GM12878 (cell line): ENCODE measurements around the gene OR4C45. TPM values are rescaled to one million over a fixed set of nuclear protein-coding genes. Genes with fewer than 3 reads are reported as not detected.

ENCODE experiments used
- ATAC-seq: fragments of 200-7000 bp; cut with Tn5 transposase; 3 replicates; pipeline ENCODE4 v1.9.1; 2020; ENCODE audit warnings: mild to moderate bottlenecking, moderate library complexity
- BruUV-seq: library from RNA; stranded (reverse); fragments of 400-500 nt; replicated peaks from 2 replicates; lab custom pipeline; 2021; lab: Mats Ljungman, UMichigan
- CTCF ChIA-PET: fragments of 300-600 bp; sonication (Branson Sonifier 250); formaldehyde crosslinking; extraction: SDS; loops from one replicate; lab custom pipeline; 2021; ENCODE audit warnings: inconsistent platforms; lab: Yijun Ruan, JAX
- POLR2A ChIA-PET: fragments of 350-600 bp; formaldehyde crosslinking; extraction: SDS; loops from one replicate; lab custom pipeline; 2021; ENCODE audit warnings: inconsistent platforms; lab: Charles Lee
- RAD21 ChIA-PET: fragments of 300-600 bp; sonication (Branson Sonifier 250); formaldehyde crosslinking; loops from one replicate; lab custom pipeline; 2023; ENCODE audit warnings: antibody characterized with exemption; ENCODE audit not compliant: unreplicated experiment; lab: Charles Lee
- SMC1A ChIA-PET: fragments of 300-600 bp; sonication (Branson Sonifier 250); formaldehyde crosslinking; loops from one replicate; lab custom pipeline; 2023; ENCODE audit not compliant: unreplicated experiment, uncharacterized antibody; lab: Charles Lee
- DNase-seq: peaks from one replicate; pipeline ENCODE4 v3.0.0-alpha.2; 2011; ENCODE audit warnings: low read depth, low spot score
- FAIRE-seq: peaks from 3 replicates; lab custom pipeline; 2011; peaks lifted over from hg19 to GRCh38; lab: Jason Lieb, UNC
- H2AFZ ChIP-seq: 2 replicates; pipeline ENCODE4 v1.6.0; 2011; ENCODE audit warnings: low read depth, low read length, control low read depth; ENCODE audit not compliant: control insufficient read depth
- H3K27ac ChIP-seq: 2 replicates; pipeline ENCODE4 v1.5.1; 2011; ENCODE audit warnings: control low read depth; ENCODE audit not compliant: control insufficient read depth, insufficient read depth
- H3K27me3 ChIP-seq, 2 experiments: replicated peaks in 1 of 2; 2 replicates each; pipeline versions ENCODE4 v1.6.0 to v1.6.1; 2011; ENCODE audit warnings: low read length in 1 of 2; ENCODE audit not compliant: control insufficient read depth in 2 of 2, insufficient read depth in 2 of 2
- H3K36me3 ChIP-seq, 2 experiments: 2 replicates each; pipeline ENCODE4 v1.5.1; 2011; ENCODE audit warnings: low read length in 1 of 2; ENCODE audit not compliant: control insufficient read depth in 2 of 2, insufficient read depth in 2 of 2
- H3K4me1 ChIP-seq: 2 replicates; pipeline ENCODE4 v1.6.1; 2011; ENCODE audit warnings: mild to moderate bottlenecking, low read length, moderate library complexity, mixed read lengths; ENCODE audit not compliant: control insufficient read depth, insufficient read depth
- H3K4me2 ChIP-seq: 2 replicates; pipeline ENCODE4 v1.6.0; 2011; ENCODE audit warnings: control low read depth; ENCODE audit not compliant: control insufficient read depth, insufficient read depth
- H3K4me3 ChIP-seq: fragments of 200-600 bp; sonication (generic); 2 replicates; pipeline ENCODE4 v1.5.1; 2016
- H3K79me2 ChIP-seq: 2 replicates; pipeline ENCODE4 v1.6.0; 2011; ENCODE audit warnings: low read length; ENCODE audit not compliant: control insufficient read depth, insufficient read depth
- H3K9ac ChIP-seq: 2 replicates; pipeline ENCODE4 v1.8.0; 2011; ENCODE audit warnings: low read length, control low read depth, mixed read lengths; ENCODE audit not compliant: control insufficient read depth, insufficient read depth
- H3K9me3 ChIP-seq: replicated peaks from 3 replicates; pipeline ENCODE4 v1.5.1; 2011; ENCODE audit warnings: mild to moderate bottlenecking, low read length; ENCODE audit not compliant: control insufficient read depth, insufficient read depth
- H4K20me1 ChIP-seq: 2 replicates; pipeline ENCODE4 v1.6.0; 2011; ENCODE audit not compliant: control insufficient read depth, insufficient read depth
- ATF3 ChIP-seq: IDR thresholded peaks from 2 replicates; pipeline ENCODE4 v1.6.1; 2011; ENCODE audit warnings: low read depth, mild to moderate bottlenecking, low read length, moderate library complexity, borderline replicate concordance; ENCODE audit errors: extremely low read depth
- BHLHE40 ChIP-seq, 2 experiments: fragments of 450-650 bp in 1 of 2; IDR thresholded peaks; 2 replicates each; pipeline ENCODE4 v1.6.1; 2011 to 2017; ENCODE audit warnings: low read depth in 2 of 2, borderline replicate concordance in 1 of 2, improper control_type of control experiment in 1 of 2, low read length in 1 of 2, mild to moderate bottlenecking in 1 of 2
- CBX5 ChIP-seq: sonication (generic); IDR thresholded peaks from 2 replicates; pipeline ENCODE4 v1.6.1; 2016; ENCODE audit warnings: low read depth, moderate library complexity, mild to moderate bottlenecking, inconsistent platforms
- CHD4 ChIP-seq: fragments of 200-600 bp; sonication (generic); IDR thresholded peaks from 2 replicates; pipeline ENCODE4 v1.6.1; 2016; ENCODE audit warnings: mild to moderate bottlenecking
- CTCF ChIP-seq, 3 experiments: IDR thresholded peaks in 2 of 3; conservative IDR thresholded peaks in 1 of 3; 2 replicates each; pipeline ENCODE4 v1.5.1; 2011; ENCODE audit warnings: low read depth in 3 of 3, low read length in 3 of 3, mild to moderate bottlenecking in 3 of 3, control low read depth in 2 of 3, moderate library complexity in 2 of 3, inconsistent platforms in 1 of 3, mixed read lengths in 1 of 3; ENCODE audit not compliant: control insufficient read depth in 2 of 3, insufficient read depth in 1 of 3; ENCODE audit errors: extremely low read depth in 1 of 3
- ESRRA ChIP-seq: IDR thresholded peaks from 2 replicates; pipeline ENCODE4 v1.6.1; 2012; ENCODE audit warnings: mild to moderate bottlenecking, low read length, improper control_type of control experiment
- HDAC6 ChIP-seq: fragments of 200-600 bp; sonication (generic); IDR thresholded peaks from one replicate; pipeline ENCODE4 v1.8.0; 2017; ENCODE audit warnings: antibody characterized with exemption; ENCODE audit not compliant: unreplicated experiment
- MXI1 ChIP-seq: fragments of 150-350 bp; IDR thresholded peaks from 2 replicates; pipeline ENCODE4 v1.6.1; 2011; ENCODE audit warnings: low read depth, mild to moderate bottlenecking, inconsistent platforms, low read length, improper control_type of control experiment
- NFIC ChIP-seq: IDR thresholded peaks from 2 replicates; pipeline ENCODE4 v1.6.1; 2012; ENCODE audit warnings: low read depth, mild to moderate bottlenecking, inconsistent platforms, low read length, moderate library complexity
- NFYA ChIP-seq: IDR thresholded peaks from 2 replicates; pipeline ENCODE4 v1.6.1; 2011; ENCODE audit warnings: low read depth, mild to moderate bottlenecking, low read length, improper control_type of control experiment, borderline replicate concordance
- STAT1 ChIP-seq: fragments of 450-650 bp; conservative IDR thresholded peaks from 2 replicates; pipeline ENCODE4 v1.6.1; 2014; ENCODE audit warnings: antibody characterized with exemption, mild to moderate bottlenecking
- SUZ12 ChIP-seq: fragments of 200-600 bp; sonication (generic); IDR thresholded peaks from one replicate; pipeline ENCODE4 v1.6.1; 2018; ENCODE audit warnings: antibody characterized with exemption, mild to moderate bottlenecking; ENCODE audit not compliant: unreplicated experiment
- TARDBP ChIP-seq: IDR thresholded peaks from 2 replicates; pipeline ENCODE4 v1.6.1; 2016; ENCODE audit warnings: borderline replicate concordance
- ZBTB33 ChIP-seq: fragments of 450-650 bp; IDR thresholded peaks from 2 replicates; pipeline ENCODE4 v1.6.1; 2017; ENCODE audit warnings: mild to moderate bottlenecking
- ZNF24 ChIP-seq: fragments of 450-650 bp; IDR thresholded peaks from 2 replicates; pipeline ENCODE4 v1.6.1; 2017; ENCODE audit warnings: antibody characterized with exemption, mild to moderate bottlenecking
- WGBS: methylation state at CpG from one replicate; pipeline ENCODE4 v1.1.6; 2016; ENCODE audit warnings: low lambda C conversion rate; ENCODE audit not compliant: insufficient replicate concordance, insufficient coverage; ENCODE audit errors: missing lambda C conversion rate; 5-methylcytosine and 5-hydroxymethylcytosine counted together
- in situ Hi-C: fragments of 300-500 bp; cut with MboI; formaldehyde crosslinking; loops from 9 replicates; pipeline ENCODE4 v1.14.3; 2018; ENCODE audit warnings: mixed read lengths
- intact Hi-C: fragments of 100-400 bp; cut with micrococcal nuclease; formaldehyde crosslinking; loops from one replicate; pipeline ENCODE4 v1.14.2; 2022; ENCODE audit not compliant: unreplicated experiment
- polyA plus RNA-seq, 11 experiments: library from polyadenylated mRNA; depleted of rRNA in 4 of 11; unstranded in 6 of 11; stranded (reverse) in 5 of 11; fragments of >200 nt; fragmentation: Nextera tagmentation in 4 of 11; fragmentation: Illumina TruSeq in 1 of 11; extraction: Ambion mirVana in 4 of 11; extraction: Trizol in 1 of 11; gene quantifications; 1 replicate in 1 of 11; 2 replicates in 10 of 11; pipeline versions ENCODE4 v1.2.1 to v1.2.3, GENCODE V29; 2011 to 2016; ENCODE audit warnings: inconsistent platforms in 2 of 11, missing spikeins in 2 of 11, low read depth in 1 of 11
- total RNA-seq, 4 experiments: library from RNA; depleted of rRNA in 3 of 4; stranded (reverse); fragments of >200 nt in 3 of 4; fragmentation: Illumina TruSeq in 1 of 4; extraction: Trizol in 1 of 4; gene quantifications; 2 replicates each; pipeline versions ENCODE4 v1.2.1 to v1.2.3, GENCODE V29; 2013 to 2021

The OR4C45 gene
- total and polyA plus RNA-seq, 10 of the 15 experiments (the other 5 are each of a cell fraction or from before 2014, with no cell fraction given), result not detected

- no peaks in the 10 kb centered on the region for H4K20me1 ChIP-seq
- ATAC-seq, result no peak
- TF ChIP-seq SUZ12, result no peak
- H3K9me3 ChIP-seq, result no peaks in the 10 kb centered on the region; the same call in 2 of the 3 replicates
- H3K27me3 ChIP-seq, result no peaks in the 10 kb centered on the region
- SMC1A ChIA-PET, result no interaction called here
- H3K4me3 ChIP-seq, result no peak overlapping the region
- WGBS, result 0% methylated on average over 1 of the region's 1 CpG
- FAIRE-seq, result no peak
- no peak overlapping the region for H3K9ac ChIP-seq
- H3K27ac ChIP-seq, result no peak overlapping the region
- POLR2A ChIA-PET, result no interaction called here
- CTCF ChIA-PET, result no interaction called here
- H3K79me2 ChIP-seq, result no peaks in the 10 kb centered on the region
- RAD21 ChIA-PET, result no interaction called here
- no TSS peak for BruUV-seq
- H2AFZ ChIP-seq, result no peak overlapping the region
- no peaks in the 10 kb centered on the region for H3K36me3 ChIP-seq
- H3K4me1 ChIP-seq, result no peaks in the 10 kb centered on the region
- intact Hi-C loops, result no loop called here
- no peak overlapping the region for H3K4me2 ChIP-seq
- in situ Hi-C loops, result no loop called here
- no peak for DNase-seq
Observed at GRCh38 chr11:50037251-50037650, 4.6 kb downstream of the OR4C45 start.

GRCh38 chr11:50044647-50045046, 12.0 kb downstream of the OR4C45 start:
- ATAC-seq (no peak), FAIRE-seq (no peak), DNase-seq (no peak)
- H3K4me2 ChIP-seq, result no peak overlapping the region
- ChIA-PET SMC1A (no interaction called here), CTCF (no interaction called here), POLR2A (no interaction called here), RAD21 (no interaction called here)
- no peaks in the 10 kb centered on the region for H3K79me2 ChIP-seq
- in situ Hi-C loops, result no loop called here
- H2AFZ ChIP-seq, result no peak overlapping the region
- H3K4me1 ChIP-seq, result no peaks in the 10 kb centered on the region
- no peak for TF ChIP-seq NFIC
- no peak for TF ChIP-seq HDAC6
- no peak for TF ChIP-seq ZBTB33
- no peak for TF ChIP-seq ZNF24
- no peak for TF ChIP-seq ESRRA
- no peak for TF ChIP-seq CBX5
- no peak for TF ChIP-seq CHD4
- no peak for TF ChIP-seq CTCF (IDR thresholded peaks at IDR 0.05 in 2 of 3, conservative IDR thresholded peaks at IDR 0.05 in 1 of 3; ENCODE audit: control insufficient read depth in 2 of 3, extremely low read depth in 1 of 3, insufficient read depth in 1 of 3, low read depth in 3 of 3, low read length in 3 of 3)
- TF ChIP-seq BHLHE40 (IDR thresholded peaks at IDR 0.05; ENCODE audit: borderline replicate concordance in 1 of 2, low read depth in 2 of 2, low read length in 1 of 2), result no peak
- TF ChIP-seq STAT1, result no peak
- TF ChIP-seq TARDBP, result no peak
- TF ChIP-seq ATF3, result no peak
- no peak for TF ChIP-seq MXI1
- TF ChIP-seq NFYA, result no peak
- no peaks in the 10 kb centered on the region for H3K36me3 ChIP-seq
- H3K9ac ChIP-seq, result no peak overlapping the region
- no TSS peak for BruUV-seq
- H3K27me3 ChIP-seq, result no peaks in the 10 kb centered on the region
- 53% methylated on average over 2 of the region's 2 CpGs for WGBS
- no peaks in the 10 kb centered on the region for H3K9me3 ChIP-seq
- intact Hi-C loops, result no loop called here
- H3K4me3 ChIP-seq, result no peak overlapping the region
- H4K20me1 ChIP-seq, result no peaks in the 10 kb centered on the region
- H3K27ac ChIP-seq, result no peak overlapping the region
